HFFc6 (cell line): ENCODE data around the gene EIF2AK3. TPM values are rescaled to one million over a fixed set of nuclear protein-coding genes. Genes with fewer than 3 reads are reported as not detected.

Experiments used
- DNase-seq: peaks from one replicate; pipeline ENCODE4 v3.0.0-alpha.2; 2018
- H3K27ac Mint-ChIP-seq: 2 replicates; pipeline ENCODE4 v1.8.0; 2020; ENCODE audit warnings: mild to moderate bottlenecking, mixed read lengths
- H3K27me3 Mint-ChIP-seq: 2 replicates; pipeline ENCODE4 v1.8.0; 2021; ENCODE audit warnings: mild to moderate bottlenecking, moderate library complexity, mixed read lengths; ENCODE audit not compliant: insufficient read depth
- H3K36me3 Mint-ChIP-seq: 2 replicates; pipeline ENCODE4 v1.8.0; 2021; ENCODE audit warnings: low read depth, mixed read lengths
- H3K4me1 Mint-ChIP-seq: 2 replicates; pipeline ENCODE4 v1.8.0; 2020; ENCODE audit warnings: low read depth, mixed read lengths
- H3K4me3 Mint-ChIP-seq: 2 replicates; pipeline ENCODE4 v1.8.0; 2020; ENCODE audit warnings: mild to moderate bottlenecking, moderate library complexity, mixed read lengths
- H3K9me3 Mint-ChIP-seq: 2 replicates; pipeline ENCODE4 v1.8.0; 2020; ENCODE audit warnings: mild to moderate bottlenecking, mixed read lengths
- total RNA-seq, 6 experiments: library from RNA; stranded (reverse); fragmentation: NEBNext Ultra II Directional; extraction: Animal tissue kit (Norgen Biotek cat#: 25700); gene quantifications; 2 replicates in 1 of 6; 3 replicates in 5 of 6; pipeline ENCODE4 v1.2.3, GENCODE V29; 2021
- TF ChIP-seq, protein P1 (sequence below): fragments of 200-600 bp; sonication (generic); IDR thresholded peaks from 2 replicates; pipeline ENCODE4 v1.5.0; 2021; ENCODE audit warnings: antibody characterized with exemption, mild to moderate bottlenecking

Gene EIF2AK3
- total RNA-seq, 6 experiments from 2014 or later = 10.1 to 12.3 (median 11.1) TPM

DNA sequence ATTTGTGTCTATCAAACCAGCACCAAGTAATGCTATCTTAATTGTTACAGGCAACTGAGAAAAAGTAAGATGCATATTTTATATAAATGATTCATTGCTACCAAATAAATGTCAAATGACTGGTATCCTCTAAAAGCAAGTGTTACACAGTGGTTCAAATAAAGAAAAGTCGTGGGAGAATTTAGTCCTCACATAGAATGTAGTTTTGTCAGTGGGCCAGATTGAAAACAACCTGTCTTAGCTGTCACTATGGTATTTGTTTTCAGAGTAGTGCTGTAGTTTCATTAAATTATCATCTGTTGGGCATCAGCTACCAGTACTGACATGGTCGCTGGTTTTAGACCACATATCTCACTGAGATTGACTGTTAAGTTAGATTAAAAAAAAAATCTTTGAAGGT lies 10.2 kb upstream of the EIF2AK3 start:
- TF ChIP-seq, protein P1, sequence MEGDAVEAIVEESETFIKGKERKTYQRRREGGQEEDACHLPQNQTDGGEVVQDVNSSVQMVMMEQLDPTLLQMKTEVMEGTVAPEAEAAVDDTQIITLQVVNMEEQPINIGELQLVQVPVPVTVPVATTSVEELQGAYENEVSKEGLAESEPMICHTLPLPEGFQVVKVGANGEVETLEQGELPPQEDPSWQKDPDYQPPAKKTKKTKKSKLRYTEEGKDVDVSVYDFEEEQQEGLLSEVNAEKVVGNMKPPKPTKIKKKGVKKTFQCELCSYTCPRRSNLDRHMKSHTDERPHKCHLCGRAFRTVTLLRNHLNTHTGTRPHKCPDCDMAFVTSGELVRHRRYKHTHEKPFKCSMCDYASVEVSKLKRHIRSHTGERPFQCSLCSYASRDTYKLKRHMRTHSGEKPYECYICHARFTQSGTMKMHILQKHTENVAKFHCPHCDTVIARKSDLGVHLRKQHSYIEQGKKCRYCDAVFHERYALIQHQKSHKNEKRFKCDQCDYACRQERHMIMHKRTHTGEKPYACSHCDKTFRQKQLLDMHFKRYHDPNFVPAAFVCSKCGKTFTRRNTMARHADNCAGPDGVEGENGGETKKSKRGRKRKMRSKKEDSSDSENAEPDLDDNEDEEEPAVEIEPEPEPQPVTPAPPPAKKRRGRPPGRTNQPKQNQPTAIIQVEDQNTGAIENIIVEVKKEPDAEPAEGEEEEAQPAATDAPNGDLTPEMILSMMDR = no peak
- Mint-ChIP-seq H3K4me3 (no peak overlapping the region), H3K4me1 (peaks cover 31% of the 10 kb centered on the region), H3K27ac (no peak overlapping the region), H3K27me3 (peaks cover 32% of the 10 kb centered on the region), H3K9me3 (peaks cover 9% of the 10 kb centered on the region; the same call in 1 of the 2 replicates), H3K36me3 (peaks cover 4% of the 10 kb centered on the region; the same call in 1 of the 2 replicates)
- no peak for DNase-seq

DNA sequence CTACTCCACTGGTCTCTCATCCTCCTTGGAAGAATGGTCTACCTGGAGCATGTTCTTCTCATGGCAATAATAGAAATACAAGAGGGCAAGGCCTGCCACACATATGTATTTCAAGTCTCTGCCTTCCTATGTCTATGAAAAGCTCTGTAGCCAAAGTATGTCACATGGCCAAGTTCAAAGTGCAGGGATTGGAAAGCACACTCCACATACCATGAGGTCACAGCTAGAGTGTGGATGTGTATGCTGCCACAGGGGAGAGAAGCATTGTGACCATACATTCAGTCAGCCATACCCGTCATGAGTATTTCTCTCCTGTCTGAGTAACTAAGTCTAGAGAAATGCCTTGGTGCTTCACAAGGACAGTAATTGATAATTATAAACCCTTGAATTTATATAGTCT lies 8.8 kb upstream of the EIF2AK3 start:
- Mint-ChIP-seq H3K4me1 (peaks cover 25% of the 10 kb centered on the region), H3K4me3 (no peak overlapping the region), H3K36me3 (peaks cover 4% of the 10 kb centered on the region; the same call in 1 of the 2 replicates), H3K9me3 (peaks cover 9% of the 10 kb centered on the region; the same call in 1 of the 2 replicates), H3K27me3 (peaks cover 32% of the 10 kb centered on the region), H3K27ac (no peak overlapping the region)
- DNase-seq = no peak
- TF ChIP-seq, protein P1 = no peak

DNA sequence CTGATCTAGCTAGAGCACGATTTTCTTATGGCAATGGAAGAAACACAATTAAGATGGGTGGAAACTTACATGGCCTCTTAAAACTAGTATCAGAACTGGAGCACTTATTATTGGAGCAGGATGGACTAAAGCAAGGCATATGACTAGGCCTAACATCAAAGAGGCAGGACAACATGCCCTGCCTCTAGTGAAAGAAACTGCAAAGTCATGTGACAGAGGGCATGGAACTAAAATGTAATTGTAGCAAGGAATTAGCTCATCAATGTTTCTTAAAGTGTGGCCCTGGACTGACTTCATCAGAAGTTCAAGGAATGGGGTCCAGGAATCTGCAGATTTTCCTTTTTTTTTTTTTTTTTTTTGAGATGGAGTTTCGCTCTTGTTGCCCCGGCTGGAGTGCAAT lies 5.3 kb upstream of the EIF2AK3 start:
- Mint-ChIP-seq H3K27me3 (peaks cover 20% of the 10 kb centered on the region; the same call in 1 of the 2 replicates), H3K27ac (no peak overlapping the region), H3K4me1 (peaks cover 2% of the 10 kb centered on the region), H3K4me3 (no peak overlapping the region), H3K9me3 (no peaks in the 10 kb centered on the region), H3K36me3 (no peaks in the 10 kb centered on the region)
- no peak for DNase-seq
- TF ChIP-seq, protein P1 = no peak

DNA sequence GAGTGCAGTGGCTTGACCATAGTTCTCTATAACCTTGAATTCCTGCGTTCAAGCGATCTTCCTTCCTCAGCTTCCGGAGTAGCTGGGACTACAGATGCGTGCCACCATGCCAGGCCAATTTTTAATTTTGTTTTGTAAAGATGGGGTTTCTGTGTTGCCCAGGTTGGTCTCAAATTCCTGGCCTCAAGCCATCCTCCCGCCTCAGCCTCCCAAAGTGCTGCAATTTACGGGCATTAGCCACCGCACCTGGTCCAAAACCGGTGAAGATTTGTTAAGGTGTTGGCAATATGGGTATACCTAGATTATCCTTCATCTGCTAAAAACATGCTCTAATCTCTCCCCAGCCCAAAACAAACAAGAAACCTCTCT lies 1.3 kb upstream of the EIF2AK3 start:
- no peaks in the 10 kb centered on the region for H3K9me3 Mint-ChIP-seq
- H3K36me3 Mint-ChIP-seq = no peaks in the 10 kb centered on the region; the same call in 1 of the 2 replicates
- TF ChIP-seq, protein P1 = no peak
- no peak overlapping the region for H3K4me3 Mint-ChIP-seq
- H3K27ac Mint-ChIP-seq = no peak overlapping the region
- no peak for DNase-seq
- H3K4me1 Mint-ChIP-seq = no peaks in the 10 kb centered on the region; the same call in 1 of the 2 replicates
- H3K27me3 Mint-ChIP-seq = peaks cover 5% of the 10 kb centered on the region; the same call in 1 of the 2 replicates

DNA sequence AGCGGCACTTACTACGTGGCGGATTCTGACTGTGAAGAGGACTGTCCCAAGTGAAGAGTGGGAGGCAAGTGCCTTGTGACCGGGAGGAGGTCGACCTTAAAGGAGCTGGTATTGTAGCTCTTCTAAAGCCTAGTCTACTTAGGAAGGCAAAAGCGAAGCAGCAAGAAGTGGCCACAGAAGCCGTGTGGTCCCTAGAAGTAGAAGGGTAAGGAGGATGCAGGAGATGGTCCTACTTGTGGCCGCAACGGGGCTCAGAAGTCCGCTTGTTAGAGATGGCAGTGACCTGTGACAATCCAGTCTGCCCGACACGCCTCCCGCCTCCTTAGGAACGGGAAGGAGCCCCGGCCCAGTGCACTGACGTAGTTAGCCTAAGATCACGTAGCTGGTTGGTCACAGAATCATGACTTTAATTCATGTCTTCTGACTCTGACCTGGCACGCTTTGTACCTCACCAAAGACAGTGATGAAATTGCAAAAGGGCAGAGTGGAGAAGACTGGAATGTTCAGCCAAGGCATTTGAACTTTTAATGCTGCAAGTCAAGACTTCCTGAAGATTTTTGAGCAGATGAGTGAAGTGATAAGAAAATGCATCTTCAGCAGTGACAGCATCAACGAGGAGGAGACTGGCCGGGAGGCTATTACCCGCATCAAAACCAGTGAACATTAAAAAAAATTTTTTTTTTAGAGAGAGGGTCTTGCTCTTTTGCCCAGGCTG lies 749 bp upstream of the EIF2AK3 start:
- TF ChIP-seq, protein P1 = no peak
- Mint-ChIP-seq H3K27ac (no peak overlapping the region), H3K4me3 (no peak overlapping the region), H3K36me3 (no peaks in the 10 kb centered on the region; the same call in 1 of the 2 replicates), H3K9me3 (no peaks in the 10 kb centered on the region), H3K27me3 (peaks cover 5% of the 10 kb centered on the region; the same call in 1 of the 2 replicates), H3K4me1 (no peaks in the 10 kb centered on the region; the same call in 1 of the 2 replicates)
- peak; percentile 96 for DNase-seq
